ENCODE results near the gene NPY4R.
"Not testable (repeated sequence)": the region's sequence is repeated elsewhere in the genome, so short reads cannot be mapped to it uniquely, and the experiment has no call there.

NPY4R gene, protein sequence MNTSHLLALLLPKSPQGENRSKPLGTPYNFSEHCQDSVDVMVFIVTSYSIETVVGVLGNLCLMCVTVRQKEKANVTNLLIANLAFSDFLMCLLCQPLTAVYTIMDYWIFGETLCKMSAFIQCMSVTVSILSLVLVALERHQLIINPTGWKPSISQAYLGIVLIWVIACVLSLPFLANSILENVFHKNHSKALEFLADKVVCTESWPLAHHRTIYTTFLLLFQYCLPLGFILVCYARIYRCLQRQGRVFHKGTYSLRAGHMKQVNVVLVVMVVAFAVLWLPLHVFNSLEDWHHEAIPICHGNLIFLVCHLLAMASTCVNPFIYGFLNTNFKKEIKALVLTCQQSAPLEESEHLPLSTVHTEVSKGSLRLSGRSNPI

DNA sequence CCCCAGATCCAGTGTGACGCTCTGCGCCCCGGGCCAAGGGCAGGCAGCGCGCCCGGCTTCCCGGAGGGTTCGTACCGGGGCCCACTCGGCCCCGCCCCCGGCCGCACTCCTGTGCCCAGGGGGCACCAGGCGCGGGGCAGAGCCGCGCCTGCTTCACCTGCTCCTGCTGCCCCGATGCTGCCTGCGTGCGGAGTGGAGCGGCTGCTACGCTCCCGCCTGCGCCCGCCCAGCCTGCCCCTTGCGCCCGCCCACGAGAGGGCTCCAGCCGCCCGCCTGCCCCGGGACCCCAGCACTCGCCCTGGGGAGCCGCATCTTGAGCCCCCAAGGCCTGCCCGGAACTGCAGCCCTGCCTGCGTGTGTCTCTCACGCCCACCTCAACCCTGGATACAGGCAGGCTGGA lies at the start of gene NPY4R:
Gene NPY4R (minus strand): TSS at position 194 of the 400 bp plus-strand sequence. CDS start 3,323 bp downstream, outside the sequence.
- not testable (repeated sequence) for DNase-seq (ENCODE audit: low read depth in 1 of 2, low spot score in 1 of 2)

DNA sequence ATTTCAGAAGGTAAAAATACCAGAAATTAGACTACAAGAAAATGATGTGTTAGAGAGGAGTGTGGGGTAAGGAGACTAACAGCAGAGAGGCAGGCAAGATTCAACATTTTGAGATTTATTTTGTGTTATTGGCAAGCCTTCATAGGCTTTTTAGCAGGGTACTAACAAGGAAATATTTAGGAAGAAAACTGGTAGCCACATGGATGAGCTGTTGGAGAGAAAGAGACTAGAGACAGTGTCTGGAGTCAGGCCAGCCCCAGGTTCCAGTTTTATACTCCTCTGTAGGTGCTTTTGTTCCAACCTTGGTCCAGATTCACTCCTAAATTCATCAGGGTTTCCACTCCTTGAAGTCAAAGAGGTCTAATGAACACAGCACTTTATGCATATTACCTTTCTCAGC lies 49.6 kb upstream of the NPY4R start:
- no peak for DNase-seq (ENCODE audit: low read depth in 1 of 2, low spot score in 1 of 2)

DNA sequence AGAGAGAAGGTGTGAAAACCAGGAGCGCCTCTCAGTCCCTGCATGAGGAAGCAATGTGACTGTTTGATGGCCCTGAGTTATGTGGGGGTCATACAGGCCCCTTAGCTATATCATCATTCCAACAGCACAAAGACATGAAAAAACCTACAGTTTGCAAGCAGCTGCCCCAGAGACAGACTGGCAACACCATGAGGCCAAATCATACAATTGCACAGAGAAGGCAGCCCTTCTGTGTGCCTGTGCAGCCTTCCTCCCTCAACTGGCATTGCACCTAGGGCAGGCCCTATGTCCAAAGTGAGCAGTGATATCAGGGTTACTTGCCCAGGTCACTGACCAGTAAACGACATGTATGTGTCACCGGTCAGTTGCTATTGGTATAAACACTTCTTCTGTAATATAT lies 49.1 kb upstream of the NPY4R start:
- DNase-seq (ENCODE audit: low read depth in 1 of 2, low spot score in 1 of 2): no peak

DNA sequence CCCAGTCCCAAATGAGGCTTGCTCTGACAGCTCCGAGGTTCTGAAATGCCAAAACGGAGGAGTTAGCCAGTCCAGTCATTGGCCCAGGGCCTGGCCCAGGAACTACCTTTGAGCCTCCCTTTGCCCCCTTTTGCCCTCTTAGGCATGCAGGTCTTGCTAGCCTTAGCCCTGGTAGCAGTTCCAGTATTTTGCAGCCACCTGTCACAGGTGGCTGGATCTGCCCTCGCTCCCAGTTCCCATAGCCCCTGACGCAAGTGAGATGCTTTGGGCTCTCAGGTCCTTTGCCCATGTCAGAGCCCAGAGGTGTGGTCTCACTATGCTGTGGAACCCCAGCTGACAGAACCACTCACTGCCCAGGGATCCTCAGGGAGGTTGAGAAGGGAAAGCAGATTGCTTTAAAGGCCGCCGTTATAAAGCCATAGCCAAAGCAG lies 48.7 kb upstream of the NPY4R start:
- DNase-seq (ENCODE audit: low read depth in 1 of 2, low spot score in 1 of 2): no peak

DNA sequence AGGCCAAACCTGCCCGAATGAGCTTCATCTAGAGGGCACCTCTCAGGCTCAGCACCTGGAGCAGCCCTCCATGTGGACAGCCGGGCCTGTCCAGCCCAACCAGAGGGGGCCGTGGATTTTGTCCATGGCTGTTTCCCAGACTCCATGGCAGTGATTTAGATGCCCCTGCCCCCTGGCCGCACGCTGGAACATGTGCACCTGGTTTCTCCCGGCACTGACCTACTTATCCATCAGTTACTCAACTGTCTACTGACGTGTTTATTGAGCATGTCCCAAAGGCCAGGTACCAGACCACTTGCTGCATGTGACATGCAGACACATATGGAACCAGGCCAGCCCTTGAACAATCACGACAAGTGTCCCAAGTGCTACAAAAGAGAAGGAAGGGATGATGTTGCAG lies 47.6 kb upstream of the NPY4R start:
- not testable (repeated sequence) for DNase-seq (ENCODE audit: low read depth in 1 of 2, low spot score in 1 of 2)

DNA sequence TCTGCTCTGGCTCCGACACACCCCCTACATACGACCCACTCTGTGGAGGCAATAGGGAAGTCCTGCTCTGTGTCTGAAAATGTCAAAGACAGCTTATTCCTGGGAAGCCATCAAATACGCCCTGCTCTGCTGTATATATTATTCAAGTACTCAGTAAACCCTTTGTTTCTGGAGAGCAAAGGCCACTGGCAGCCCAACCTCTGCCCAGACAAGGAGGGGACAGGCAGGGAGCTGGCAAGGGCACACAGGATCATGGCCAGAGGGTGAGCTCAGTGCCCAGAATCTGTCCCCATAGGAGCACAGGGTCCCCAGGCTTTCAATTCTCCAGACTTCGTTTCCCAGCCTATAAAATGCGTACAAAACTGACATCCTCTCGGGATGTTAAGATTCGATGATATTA lies 47.0 kb upstream of the NPY4R start:
- DNase-seq (ENCODE audit: low read depth in 1 of 2, low spot score in 1 of 2): not testable (repeated sequence)

DNA sequence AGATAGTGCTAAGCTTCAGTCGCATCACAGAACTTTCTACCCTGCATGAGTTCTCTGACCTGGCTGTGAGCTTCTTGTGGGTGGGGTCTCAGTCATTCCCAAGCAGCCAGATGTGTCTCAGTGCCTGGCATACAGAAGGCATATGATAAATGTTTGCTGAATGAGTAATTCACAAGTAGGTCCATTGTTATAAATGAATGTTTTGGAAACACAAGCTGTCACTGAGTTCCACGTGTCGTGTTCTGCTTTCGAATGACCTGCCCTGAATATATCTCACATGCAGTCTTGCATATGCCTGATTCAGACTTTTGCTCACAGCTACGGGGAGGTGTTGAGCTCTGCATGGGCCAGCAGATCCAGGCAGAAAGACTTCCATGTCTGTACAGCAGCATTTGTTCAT lies 46.2 kb upstream of the NPY4R start:
- not testable (repeated sequence) for DNase-seq (ENCODE audit: low read depth in 1 of 2, low spot score in 1 of 2)

DNA sequence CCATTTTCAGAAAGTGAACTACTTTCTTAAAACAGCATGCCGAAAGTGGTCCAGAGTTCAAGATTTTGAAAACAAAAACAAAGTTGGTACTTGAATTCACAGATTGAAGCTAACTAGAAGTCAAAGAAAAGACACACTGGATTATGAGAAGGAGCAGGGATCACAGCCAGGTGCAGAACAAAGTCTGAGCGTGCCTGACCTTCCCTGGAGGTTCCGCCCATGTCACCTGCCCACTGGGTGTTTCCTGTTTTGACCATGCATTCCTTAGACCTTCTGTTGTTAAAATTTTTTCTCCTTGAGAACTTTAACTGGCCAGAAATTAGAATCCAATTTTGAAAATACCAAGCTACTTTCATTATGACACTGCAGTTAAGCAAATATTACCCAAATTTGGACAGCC lies 34.2 kb upstream of the NPY4R start:
- not testable (repeated sequence) for DNase-seq (ENCODE audit: low read depth in 1 of 2, low spot score in 1 of 2)

DNA sequence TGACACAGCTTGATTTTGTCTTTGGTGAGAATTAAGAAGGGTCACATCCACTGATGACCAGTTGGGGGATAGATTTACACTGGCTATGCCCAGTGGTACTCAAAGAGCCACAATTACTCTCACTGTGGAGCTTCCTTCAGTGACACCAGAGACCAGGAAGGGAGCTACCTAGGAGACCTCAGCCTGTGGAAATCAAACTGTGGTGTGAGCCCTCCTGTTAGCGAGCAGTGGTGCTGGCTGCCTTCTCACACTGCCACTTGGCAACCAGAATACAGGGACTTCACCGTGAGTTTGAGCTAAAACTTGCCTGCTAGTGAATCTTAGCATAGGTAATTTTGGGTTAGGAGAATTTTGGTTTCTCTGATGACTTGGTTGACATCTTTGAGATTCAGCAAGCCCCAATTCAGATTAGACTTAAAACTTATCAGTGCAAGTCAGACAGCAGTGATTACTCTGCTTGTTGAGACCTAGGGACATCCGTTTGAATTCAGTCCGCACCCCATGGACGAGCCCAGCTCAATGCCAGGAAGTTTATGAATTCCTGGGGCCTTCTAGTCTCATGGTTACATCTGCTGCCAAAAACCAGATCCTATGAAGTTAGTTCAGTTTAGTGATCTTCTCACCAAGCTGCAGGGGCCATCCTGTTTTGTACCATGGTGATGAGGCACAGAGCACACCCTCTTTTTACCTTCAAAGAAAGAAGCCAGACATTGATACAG lies 33.4 kb upstream of the NPY4R start:
- DNase-seq (ENCODE audit: low read depth in 1 of 2, low spot score in 1 of 2): not testable (repeated sequence)

DNA sequence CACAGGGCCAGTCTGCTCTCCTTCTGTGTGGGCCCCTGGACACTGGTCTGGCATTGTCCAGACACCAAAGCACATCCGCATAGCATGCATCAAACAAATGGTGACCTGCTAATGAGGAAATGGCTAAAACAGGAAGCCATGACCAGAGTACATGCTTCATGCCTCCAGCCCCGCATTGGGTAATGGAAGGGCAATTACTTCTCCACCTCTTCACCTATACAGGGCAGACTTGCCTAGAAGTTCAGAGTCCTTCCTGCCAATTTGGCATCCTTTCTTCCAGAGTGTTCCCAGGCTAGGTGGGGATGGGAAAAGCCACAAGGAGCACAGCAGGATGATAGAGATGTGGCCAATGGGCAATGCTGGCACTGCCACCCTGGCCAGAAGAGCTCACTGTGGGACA lies 32.1 kb upstream of the NPY4R start:
- DNase-seq (ENCODE audit: low read depth in 1 of 2, low spot score in 1 of 2): not testable (repeated sequence)

DNA sequence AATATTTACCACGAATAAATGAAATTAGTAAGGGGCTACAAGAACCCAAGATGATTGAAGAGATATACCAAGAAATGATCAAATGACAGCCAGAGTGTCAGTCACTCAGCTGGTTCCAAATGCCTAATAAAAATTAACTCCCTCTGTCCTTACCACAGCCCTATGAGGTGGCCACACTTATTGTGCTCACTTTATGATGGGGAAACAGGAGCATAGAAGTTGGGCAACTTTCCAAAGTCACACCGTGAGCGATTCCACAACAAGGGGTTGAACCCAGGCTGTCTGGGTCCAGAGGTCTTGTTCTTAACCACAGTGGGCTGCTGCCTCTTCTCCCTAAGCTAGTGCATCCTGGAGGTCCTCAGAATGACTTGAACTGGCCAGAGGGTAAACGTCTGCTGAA lies 31.6 kb upstream of the NPY4R start:
- not testable (repeated sequence) for DNase-seq (ENCODE audit: low read depth in 1 of 2, low spot score in 1 of 2)

DNA sequence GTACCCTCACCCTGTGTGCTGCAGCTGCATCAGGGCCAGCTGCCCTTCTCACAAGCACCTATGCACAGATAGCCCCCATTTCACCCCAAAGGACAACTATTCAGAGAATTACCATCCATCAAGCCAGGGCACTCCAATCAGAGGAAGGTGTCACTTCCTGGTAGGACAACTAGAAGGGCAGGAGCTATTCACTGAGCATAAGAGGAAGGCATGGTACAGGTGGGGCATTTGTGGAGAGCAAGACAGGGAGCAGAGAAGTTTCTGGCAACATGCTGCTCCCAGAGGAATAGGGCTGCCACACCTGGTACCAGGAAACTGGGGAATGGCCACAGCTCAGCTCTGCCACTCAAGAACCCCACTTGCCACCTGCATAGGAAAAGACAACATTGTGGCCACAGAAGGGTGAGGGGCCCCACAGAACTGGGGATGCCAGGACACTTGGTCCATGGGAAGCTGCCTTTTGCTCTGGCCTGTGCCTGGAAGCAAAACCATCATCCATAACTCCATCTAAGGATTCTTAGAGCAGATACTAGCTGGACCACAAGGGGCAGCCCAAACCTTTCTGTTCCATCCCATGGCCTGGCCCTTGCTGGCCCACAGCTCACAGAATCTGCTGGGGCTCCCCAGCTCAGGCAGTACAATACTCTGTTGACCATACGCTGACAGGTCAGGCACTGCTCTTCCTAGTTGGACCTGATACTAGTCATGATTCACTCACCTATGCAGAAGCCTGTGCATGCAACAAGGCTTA lies 25.8 kb upstream of the NPY4R start:
- DNase-seq (ENCODE audit: low read depth in 1 of 2, low spot score in 1 of 2): not testable (repeated sequence)

DNA sequence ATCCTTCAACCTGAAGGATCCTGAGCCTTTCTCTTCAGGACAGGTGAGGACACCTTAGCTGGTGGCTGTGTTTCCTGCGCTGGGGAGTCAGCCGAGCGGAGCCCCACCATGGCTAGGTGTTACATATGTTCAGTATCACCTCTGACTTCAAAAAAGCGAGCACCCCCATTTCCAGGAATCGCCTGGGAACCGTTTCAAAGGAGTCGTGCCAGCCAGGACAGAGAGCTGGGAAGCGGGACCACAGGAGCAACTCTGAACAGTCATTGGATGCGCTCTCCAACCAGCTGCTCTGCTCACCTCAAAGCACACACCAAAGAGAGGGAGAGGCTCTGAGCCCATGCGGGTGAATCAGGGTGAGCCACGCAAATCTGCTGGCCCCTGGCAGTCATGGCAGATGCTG lies 24.5 kb upstream of the NPY4R start:
- DNase-seq (ENCODE audit: low read depth in 1 of 2, low spot score in 1 of 2): not testable (repeated sequence)

DNA sequence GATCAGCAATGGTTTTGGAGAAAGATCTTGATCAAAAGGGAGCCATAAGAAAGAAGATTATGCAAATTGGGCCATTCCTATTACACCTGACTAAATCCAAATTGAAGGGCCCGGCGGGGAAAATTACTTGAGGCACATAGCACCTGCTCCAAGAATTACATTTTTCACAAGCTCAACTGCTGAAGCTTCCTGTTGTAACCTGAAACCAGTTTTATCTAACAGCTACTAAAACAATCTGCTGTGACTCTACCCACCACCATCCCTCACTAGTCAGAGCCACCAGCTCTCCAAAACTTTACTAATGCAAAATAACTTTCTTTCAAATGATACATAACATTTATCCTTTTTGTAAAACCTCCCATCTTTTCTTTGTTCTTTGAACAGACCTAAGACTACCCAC lies 20.7 kb upstream of the NPY4R start:
- not testable (repeated sequence) for DNase-seq (ENCODE audit: low read depth in 1 of 2, low spot score in 1 of 2)

DNA sequence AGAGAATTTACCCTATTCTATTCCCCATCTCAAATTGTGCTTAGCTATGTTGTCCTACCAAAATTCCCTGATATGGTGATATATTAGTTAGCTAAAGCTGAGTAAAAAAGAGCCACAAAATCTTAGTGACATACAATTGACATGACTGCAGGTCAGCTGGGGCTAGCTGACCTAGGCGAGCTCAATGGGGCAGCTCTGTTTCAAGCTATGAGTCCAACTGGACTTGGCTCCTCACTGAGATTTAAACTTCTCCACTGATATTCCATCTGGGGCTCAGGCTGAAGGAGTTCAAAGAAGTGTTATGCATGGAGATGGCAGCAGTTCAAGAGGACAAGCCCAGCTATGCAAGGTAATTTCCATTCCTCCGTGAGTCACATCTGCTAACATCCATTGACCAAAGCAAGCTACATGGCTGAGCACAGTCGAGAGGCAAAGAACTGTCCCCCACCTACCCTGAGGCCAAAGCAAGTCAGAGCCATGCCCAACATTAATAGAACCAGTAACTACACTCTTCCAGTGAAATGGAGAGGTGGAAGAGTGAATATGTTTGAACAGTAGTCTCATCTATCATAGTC lies 9.1 kb upstream of the NPY4R start:
- not testable (repeated sequence) for DNase-seq (ENCODE audit: low read depth in 1 of 2, low spot score in 1 of 2)

DNA sequence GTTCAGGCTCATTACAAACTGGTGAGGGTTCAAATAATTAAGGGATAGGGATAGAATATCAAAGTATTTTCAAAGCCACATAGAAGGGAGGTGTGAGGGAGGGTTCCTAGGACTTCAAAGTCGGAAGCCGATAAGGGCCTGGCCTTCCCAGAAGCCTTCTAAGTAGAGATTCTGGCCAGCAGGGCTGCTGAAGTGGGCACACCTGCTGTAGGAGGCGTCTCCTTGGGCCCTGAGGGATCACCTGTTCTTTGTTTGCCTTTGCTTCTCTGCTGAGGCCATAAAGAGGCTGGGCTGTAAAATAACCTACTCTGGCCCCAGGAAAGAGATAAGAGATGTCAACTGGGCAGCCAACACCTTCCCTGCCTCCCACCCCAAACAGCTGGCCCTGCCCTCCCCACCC lies 8.0 kb upstream of the NPY4R start:
- not testable (repeated sequence) for DNase-seq (ENCODE audit: low read depth in 1 of 2, low spot score in 1 of 2)

DNA sequence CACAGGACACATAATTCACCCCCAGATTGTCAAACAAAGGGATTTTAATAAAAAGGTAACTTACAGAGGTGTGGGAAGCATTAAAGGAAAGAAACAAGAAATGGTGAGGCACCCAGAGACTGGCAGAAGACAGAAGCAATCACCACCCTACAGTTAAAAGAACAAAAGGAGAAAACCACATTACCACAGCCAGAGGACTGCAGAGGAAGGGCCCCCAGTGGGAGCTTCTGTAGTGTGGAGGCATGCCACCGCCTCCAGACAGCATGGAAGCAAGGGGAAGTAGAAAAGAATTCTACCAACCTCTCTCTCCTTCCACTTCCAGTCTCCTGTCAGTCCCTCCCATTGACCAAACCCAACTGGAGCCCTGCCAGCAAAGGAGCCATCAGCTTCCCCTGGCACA lies 4.4 kb upstream of the NPY4R start:
- not testable (repeated sequence) for DNase-seq (ENCODE audit: low read depth in 1 of 2, low spot score in 1 of 2)

DNA sequence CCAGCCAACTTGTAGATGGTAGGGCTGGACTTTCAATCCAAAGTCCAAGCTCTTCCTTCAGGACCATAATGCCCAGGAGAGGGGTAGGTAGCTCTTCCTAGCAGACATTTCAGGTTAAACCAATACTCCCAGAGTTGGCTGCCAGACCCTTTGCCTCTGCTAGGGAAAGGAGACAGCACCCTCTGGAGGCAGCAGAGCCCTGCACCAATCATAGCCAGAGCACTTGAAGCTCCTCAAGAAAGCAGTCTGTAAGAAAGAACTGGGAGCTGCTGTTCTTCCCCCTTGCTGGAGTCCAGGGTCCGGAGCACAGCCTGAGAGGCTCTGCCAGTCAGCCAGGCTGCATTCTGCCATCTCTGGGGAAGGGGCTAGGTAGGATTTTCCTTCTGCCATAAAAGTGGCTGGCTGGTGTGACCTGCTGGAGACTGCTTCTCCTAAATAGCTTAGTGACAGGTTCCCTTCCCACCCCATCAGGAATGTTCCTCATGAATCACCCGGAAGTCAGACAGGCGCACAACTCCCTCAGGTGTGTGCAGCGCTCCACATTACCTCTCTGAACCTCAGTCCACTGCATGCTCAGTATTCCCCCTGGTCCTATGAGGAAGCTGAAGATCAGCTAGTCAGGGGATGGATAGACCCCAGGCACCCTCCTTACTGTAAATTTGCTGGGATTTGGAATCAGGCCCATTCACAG lies 2.5 kb upstream of the NPY4R start:
- DNase-seq (ENCODE audit: low read depth in 1 of 2, low spot score in 1 of 2): not testable (repeated sequence)

DNA sequence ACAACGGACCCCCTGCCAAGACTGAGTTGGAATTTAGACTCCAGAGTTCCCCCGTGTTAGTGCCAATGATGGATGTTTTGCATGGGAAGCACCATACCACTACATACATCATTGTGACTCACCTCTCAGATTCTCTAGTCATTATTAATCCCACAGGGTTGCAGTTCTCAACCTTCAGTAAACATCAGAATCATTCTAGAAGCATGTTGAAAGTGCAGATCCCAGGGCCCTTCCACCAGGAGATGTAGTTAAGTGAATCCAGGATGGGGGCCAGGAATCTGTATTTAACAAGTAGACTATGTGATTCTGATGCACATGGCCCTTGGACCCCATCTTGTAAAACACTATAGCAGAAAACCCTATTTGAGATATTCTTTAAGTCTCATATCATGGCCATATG lies 2.1 kb downstream of the NPY4R start:
- not testable (repeated sequence) for DNase-seq (ENCODE audit: low read depth in 1 of 2, low spot score in 1 of 2)

DNA sequence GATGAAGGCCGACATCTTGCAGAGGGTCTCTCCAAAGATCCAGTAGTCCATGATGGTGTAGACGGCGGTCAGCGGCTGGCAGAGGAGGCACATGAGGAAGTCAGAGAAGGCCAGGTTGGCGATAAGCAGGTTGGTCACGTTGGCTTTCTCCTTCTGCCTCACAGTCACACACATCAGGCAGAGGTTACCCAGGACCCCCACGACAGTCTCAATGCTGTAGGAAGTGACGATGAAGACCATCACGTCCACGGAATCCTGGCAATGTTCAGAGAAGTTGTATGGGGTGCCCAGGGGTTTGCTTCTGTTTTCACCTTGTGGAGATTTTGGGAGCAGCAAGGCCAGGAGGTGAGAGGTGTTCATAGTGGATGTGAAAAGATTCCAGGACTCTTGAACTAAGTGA lies 3.5 kb downstream of the NPY4R start:
- not testable (repeated sequence) for DNase-seq (ENCODE audit: low read depth in 1 of 2, low spot score in 1 of 2)

DNA sequence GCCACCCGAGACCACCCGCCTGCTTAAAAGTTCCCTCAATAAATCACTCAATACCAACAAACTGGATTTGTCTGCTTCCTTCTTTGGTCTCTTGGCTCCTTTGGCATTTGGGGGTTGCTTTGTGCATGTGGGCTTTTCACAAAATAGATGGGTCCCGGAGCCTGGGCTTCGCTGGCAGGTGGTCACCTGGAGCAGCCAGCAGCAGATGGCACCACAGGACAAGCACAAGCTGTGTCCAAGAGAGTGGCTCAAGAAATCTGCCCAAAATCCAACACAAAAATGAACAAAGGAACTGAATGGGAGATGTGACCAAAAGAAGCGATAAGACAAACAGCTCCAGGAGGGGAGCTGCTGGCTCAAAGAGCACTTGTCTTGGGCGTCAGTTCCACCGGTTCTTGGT lies 6.2 kb downstream of the NPY4R start:
- DNase-seq (ENCODE audit: low read depth in 1 of 2, low spot score in 1 of 2): not testable (repeated sequence)
